ENCODE results near the gene KLHL35. TPM values are rescaled to one million over a fixed set of nuclear protein-coding genes. Genes with fewer than 3 reads are reported as not detected.

KLHL35 gene
- total and polyA plus RNA-seq, 4 donors: 0.07 to 0.42 (median 0.15) TPM; not detected in 1

- TF ChIP-seq MAX (IDR thresholded peaks at IDR 0.05) (no peak), NR2F2 (IDR thresholded peaks at IDR 0.05) (no peak), EGR1 (IDR thresholded peaks at IDR 0.05; ENCODE audit: low read depth in 2 of 2) (no peak), ZBTB33 (IDR thresholded peaks at IDR 0.05) (no peak), ATF3 (IDR thresholded peaks at IDR 0.05) (no peak), JUND (IDR thresholded peaks at IDR 0.05) (no peak), HNF4G (IDR thresholded peaks at IDR 0.05) (no peak), RXRA (IDR thresholded peaks at IDR 0.05) (no peak), SP1 (IDR thresholded peaks at IDR 0.05) (no peak)
Measured at GRCh38 chr11:75408957-75409219, 24.1 kb downstream of the KLHL35 start.

GRCh38 chr11:75406338-75406777, 26.6 kb downstream of the KLHL35 start:
- TF ChIP-seq SP1 (IDR thresholded peaks at IDR 0.05) (no peak), RAD21 (IDR thresholded peaks at IDR 0.05) (no peak), FOXA2 (IDR thresholded peaks at IDR 0.05) (no peak), YY1 (IDR thresholded peaks at IDR 0.05) (no peak), HNF4A (conservative IDR thresholded peaks at IDR 0.05) (no peak), GABPA (IDR thresholded peaks at IDR 0.05 in 1 of 2, conservative IDR thresholded peaks at IDR 0.05 in 1 of 2) (no peak), MAX (IDR thresholded peaks at IDR 0.05) (no peak), NR2F2 (IDR thresholded peaks at IDR 0.05) (no peak)
- Histone ChIP-seq H3K9ac (ENCODE audit: low read depth in 1 of 2, low read length in 2 of 2) (no peak overlapping the region), H3K27ac (ENCODE audit: low read depth in 1 of 2, low read length in 2 of 2) (no peak overlapping the region), H3K4me3 (ENCODE audit: low read depth in 1 of 3, low read length in 3 of 3) (no peak overlapping the region), H3K27me3 (ENCODE audit: control insufficient read depth in 4 of 4, insufficient read depth in 4 of 4, low read length in 3 of 4) (no peaks in the 10 kb centered on the region), H3K9me3 (ENCODE audit: control insufficient read depth in 4 of 4, low read length in 3 of 4) (no peaks in the 10 kb centered on the region), H3K36me3 (ENCODE audit: control insufficient read depth in 4 of 4, insufficient read depth in 3 of 4, low read depth in 1 of 4, low read length in 3 of 4) (peaks cover 12 to 57% (median 52%) of the 10 kb centered on the region in 4 donors), H3K4me1 (ENCODE audit: control insufficient read depth in 4 of 4, insufficient read depth in 4 of 4, low read length in 3 of 4) (peaks cover 0 to 5% (median 0%) of the 10 kb centered on the region in 4 donors)
- DNase-seq (ENCODE audit: low spot score): no peak
- WGBS: 58% methylated on average over 1 of the region's 1 CpG

More at GRCh38 chr11:75408957-75409219, 24.1 kb downstream of the KLHL35 start:
- Histone ChIP-seq H3K36me3 (ENCODE audit: control insufficient read depth in 4 of 4, insufficient read depth in 3 of 4, low read depth in 1 of 4, low read length in 3 of 4) (peaks cover 12 to 37% (median 32%) of the 10 kb centered on the region in 4 donors), H3K4me1 (ENCODE audit: control insufficient read depth in 4 of 4, insufficient read depth in 4 of 4, low read length in 3 of 4) (no peaks in the 10 kb centered on the region), H3K27ac (ENCODE audit: low read depth in 1 of 2, low read length in 2 of 2) (no peak overlapping the region), H3K9me3 (ENCODE audit: control insufficient read depth in 4 of 4, low read length in 3 of 4) (no peaks in the 10 kb centered on the region), H3K27me3 (ENCODE audit: control insufficient read depth in 4 of 4, insufficient read depth in 4 of 4, low read length in 3 of 4) (no peaks in the 10 kb centered on the region), H3K4me3 (ENCODE audit: low read depth in 1 of 3, low read length in 3 of 3) (no peak overlapping the region), H3K9ac (ENCODE audit: low read depth in 1 of 2, low read length in 2 of 2) (no peak overlapping the region)
- WGBS: 97% methylated on average over 2 of the region's 2 CpGs
- DNase-seq (ENCODE audit: low spot score): no peak

GRCh38 chr11:75403983-75404658, 28.9 kb downstream of the KLHL35 start:
- Histone ChIP-seq H3K36me3 (ENCODE audit: control insufficient read depth in 4 of 4, insufficient read depth in 3 of 4, low read depth in 1 of 4, low read length in 3 of 4) (peaks cover 12 to 57% (median 54%) of the 10 kb centered on the region in 4 donors), H3K27ac (ENCODE audit: low read depth in 1 of 2, low read length in 2 of 2) (no peak overlapping the region), H3K9ac (ENCODE audit: low read depth in 1 of 2, low read length in 2 of 2) (no peak overlapping the region), H3K4me1 (ENCODE audit: control insufficient read depth in 4 of 4, insufficient read depth in 4 of 4, low read length in 3 of 4) (peaks cover 0 to 14% (median 4%) of the 10 kb centered on the region in 4 donors), H3K4me3 (ENCODE audit: low read depth in 1 of 3, low read length in 3 of 3) (no peak overlapping the region), H3K27me3 (ENCODE audit: control insufficient read depth in 4 of 4, insufficient read depth in 4 of 4, low read length in 3 of 4) (no peaks in the 10 kb centered on the region), H3K9me3 (ENCODE audit: control insufficient read depth in 4 of 4, low read length in 3 of 4) (no peaks in the 10 kb centered on the region)
- TF ChIP-seq SP1 (IDR thresholded peaks at IDR 0.05) (no peak), HNF4G (IDR thresholded peaks at IDR 0.05) (no peak), CTCF (IDR thresholded peaks at IDR 0.05; ENCODE audit: low read depth, low read length, missing input control) (no peak)
- no peak for DNase-seq (ENCODE audit: low spot score)
- WGBS: 84% methylated on average over 15 of the region's 15 CpGs

All from liver (tissue), 9 donors.